ENCODE results near the gene SLC7A6OS. TPM values are rescaled to one million over a fixed set of nuclear protein-coding genes. Genes with fewer than 3 reads are reported as not detected.

SLC7A6OS gene
- polyA plus RNA-seq, 1 donor (not counting 4 experiments of a cell fraction or from before 2014, with no cell fraction given): 12.6 TPM

DNA sequence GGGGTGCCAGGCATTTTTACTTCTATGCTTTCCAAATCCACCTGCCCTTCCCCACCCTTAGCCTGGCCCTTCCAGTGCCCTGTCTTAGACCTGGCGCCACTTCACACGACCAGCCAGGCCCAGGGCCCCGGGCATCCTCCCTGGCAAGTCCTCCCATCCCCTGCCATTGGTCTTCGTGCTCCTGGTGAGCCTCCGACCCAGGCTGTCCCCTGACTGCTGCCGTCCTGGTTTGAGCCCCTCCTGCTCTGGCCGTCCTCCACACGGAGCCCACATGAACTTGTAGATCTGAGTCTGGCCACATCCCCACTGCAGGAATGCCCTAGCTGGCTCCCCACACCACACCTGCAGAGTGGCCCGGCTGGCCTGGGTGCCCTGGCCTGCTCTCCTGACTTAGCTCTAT, 44.1 kb upstream of the SLC7A6OS start:
- no peak overlapping the region for H3K27ac ChIP-seq (ENCODE audit: control insufficient read depth, insufficient read depth, low read length)
- peaks cover 3% of the 10 kb centered on the region for H3K4me1 ChIP-seq (ENCODE audit: control insufficient read depth, extremely low read depth, insufficient read depth, low read length)
- H3K4me2 ChIP-seq (ENCODE audit: control insufficient read depth, extremely low read depth, insufficient read depth, low read depth, low read length): no peak overlapping the region
- H3K79me2 ChIP-seq (ENCODE audit: control insufficient read depth, insufficient read depth, low read length): no peaks in the 10 kb centered on the region
- no peak overlapping the region for H2AFZ ChIP-seq (ENCODE audit: control insufficient read depth, low read length)
- peaks cover 7 to 18% of the 10 kb centered on the region in 2 experiments for H3K36me3 ChIP-seq (ENCODE audit: control insufficient read depth in 2 of 2, extremely low read depth in 1 of 2, insufficient read depth in 2 of 2, low read length in 2 of 2)
- FAIRE-seq: no peak
- TF ChIP-seq, protein P1, sequence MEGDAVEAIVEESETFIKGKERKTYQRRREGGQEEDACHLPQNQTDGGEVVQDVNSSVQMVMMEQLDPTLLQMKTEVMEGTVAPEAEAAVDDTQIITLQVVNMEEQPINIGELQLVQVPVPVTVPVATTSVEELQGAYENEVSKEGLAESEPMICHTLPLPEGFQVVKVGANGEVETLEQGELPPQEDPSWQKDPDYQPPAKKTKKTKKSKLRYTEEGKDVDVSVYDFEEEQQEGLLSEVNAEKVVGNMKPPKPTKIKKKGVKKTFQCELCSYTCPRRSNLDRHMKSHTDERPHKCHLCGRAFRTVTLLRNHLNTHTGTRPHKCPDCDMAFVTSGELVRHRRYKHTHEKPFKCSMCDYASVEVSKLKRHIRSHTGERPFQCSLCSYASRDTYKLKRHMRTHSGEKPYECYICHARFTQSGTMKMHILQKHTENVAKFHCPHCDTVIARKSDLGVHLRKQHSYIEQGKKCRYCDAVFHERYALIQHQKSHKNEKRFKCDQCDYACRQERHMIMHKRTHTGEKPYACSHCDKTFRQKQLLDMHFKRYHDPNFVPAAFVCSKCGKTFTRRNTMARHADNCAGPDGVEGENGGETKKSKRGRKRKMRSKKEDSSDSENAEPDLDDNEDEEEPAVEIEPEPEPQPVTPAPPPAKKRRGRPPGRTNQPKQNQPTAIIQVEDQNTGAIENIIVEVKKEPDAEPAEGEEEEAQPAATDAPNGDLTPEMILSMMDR (optimal IDR thresholded peaks at IDR 0.05 in 1 of 3, IDR thresholded peaks at IDR 0.05 in 1 of 3, conservative IDR thresholded peaks at IDR 0.05 in 1 of 3; ENCODE audit: extremely low read depth in 1 of 3, insufficient read depth in 2 of 3, low read length in 3 of 3): no peak
- TF ChIP-seq EZH2 (IDR thresholded peaks at IDR 0.05; ENCODE audit: low read length): no peak
- H3K9me1 ChIP-seq (ENCODE audit: control insufficient read depth, extremely low read depth, insufficient read depth, low read length): no peaks in the 10 kb centered on the region
- no peak overlapping the region for H3K9ac ChIP-seq (ENCODE audit: control insufficient read depth, extremely low read depth, insufficient read depth, low read length)
- no peak for DNase-seq (ENCODE audit: low read depth, low spot score)
- H3K27me3 ChIP-seq (ENCODE audit: control insufficient read depth, extremely low read depth, insufficient read depth, low read length): no peaks in the 10 kb centered on the region
- H3K4me3 ChIP-seq (ENCODE audit: control insufficient read depth in 2 of 3, extremely low read depth in 1 of 3, insufficient read depth in 2 of 3, low read depth in 1 of 3, low read length in 3 of 3): no peak overlapping the region
- dilution Hi-C loops (cut with MboI; ENCODE audit: extremely low pct_ligation_motif_present, low sequenced_read_pairs): no loop called here
- no peaks in the 10 kb centered on the region for H3K9me3 ChIP-seq (ENCODE audit: control insufficient read depth, low read depth, low read length)
- no peaks in the 10 kb centered on the region for H4K20me1 ChIP-seq (ENCODE audit: control insufficient read depth, extremely low read depth, insufficient read depth, low read length)

DNA sequence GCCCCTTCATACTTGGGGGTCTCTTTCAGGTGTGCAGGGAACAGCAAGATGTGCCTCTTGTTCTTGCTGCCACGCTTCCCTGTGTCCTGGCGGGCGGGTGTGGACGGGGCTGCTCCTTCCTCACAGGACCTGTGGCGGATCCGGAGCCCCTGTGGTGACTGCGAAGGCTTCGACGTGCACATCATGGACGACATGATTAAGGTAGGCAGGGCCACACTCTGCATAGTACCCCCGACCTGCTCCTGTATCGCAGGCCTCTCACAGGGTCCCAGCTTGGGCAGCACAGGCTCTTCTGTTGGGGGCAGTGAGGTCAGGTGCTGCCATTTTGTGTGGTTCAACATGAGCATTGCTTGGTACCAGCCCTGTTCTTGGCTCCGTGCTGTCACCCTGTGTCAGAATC, 42.6 kb upstream of the SLC7A6OS start:
- H3K9me3 ChIP-seq (ENCODE audit: control insufficient read depth, low read depth, low read length): no peaks in the 10 kb centered on the region
- no peaks in the 10 kb centered on the region for H3K79me2 ChIP-seq (ENCODE audit: control insufficient read depth, insufficient read depth, low read length)
- H3K4me3 ChIP-seq (ENCODE audit: control insufficient read depth in 2 of 3, extremely low read depth in 1 of 3, insufficient read depth in 2 of 3, low read depth in 1 of 3, low read length in 3 of 3): no peak overlapping the region
- no peaks in the 10 kb centered on the region for H3K4me1 ChIP-seq (ENCODE audit: control insufficient read depth, extremely low read depth, insufficient read depth, low read length)
- no peaks in the 10 kb centered on the region for H3K9me1 ChIP-seq (ENCODE audit: control insufficient read depth, extremely low read depth, insufficient read depth, low read length)
- dilution Hi-C loops (cut with MboI; ENCODE audit: extremely low pct_ligation_motif_present, low sequenced_read_pairs): no loop called here
- H3K4me2 ChIP-seq (ENCODE audit: control insufficient read depth, extremely low read depth, insufficient read depth, low read depth, low read length): no peak overlapping the region
- FAIRE-seq (no peak), DNase-seq (ENCODE audit: low read depth, low spot score) (no peak)
- TF ChIP-seq EZH2 (IDR thresholded peaks at IDR 0.05; ENCODE audit: low read length): no peak
- H4K20me1 ChIP-seq (ENCODE audit: control insufficient read depth, extremely low read depth, insufficient read depth, low read length): no peaks in the 10 kb centered on the region
- no peak overlapping the region for H3K27ac ChIP-seq (ENCODE audit: control insufficient read depth, insufficient read depth, low read length)
- H2AFZ ChIP-seq (ENCODE audit: control insufficient read depth, low read length): no peak overlapping the region
- peaks cover 14 to 23% of the 10 kb centered on the region in 2 experiments for H3K36me3 ChIP-seq (ENCODE audit: control insufficient read depth in 2 of 2, extremely low read depth in 1 of 2, insufficient read depth in 2 of 2, low read length in 2 of 2)
- H3K9ac ChIP-seq (ENCODE audit: control insufficient read depth, extremely low read depth, insufficient read depth, low read length): no peak overlapping the region
- no peaks in the 10 kb centered on the region for H3K27me3 ChIP-seq (ENCODE audit: control insufficient read depth, extremely low read depth, insufficient read depth, low read length)

DNA sequence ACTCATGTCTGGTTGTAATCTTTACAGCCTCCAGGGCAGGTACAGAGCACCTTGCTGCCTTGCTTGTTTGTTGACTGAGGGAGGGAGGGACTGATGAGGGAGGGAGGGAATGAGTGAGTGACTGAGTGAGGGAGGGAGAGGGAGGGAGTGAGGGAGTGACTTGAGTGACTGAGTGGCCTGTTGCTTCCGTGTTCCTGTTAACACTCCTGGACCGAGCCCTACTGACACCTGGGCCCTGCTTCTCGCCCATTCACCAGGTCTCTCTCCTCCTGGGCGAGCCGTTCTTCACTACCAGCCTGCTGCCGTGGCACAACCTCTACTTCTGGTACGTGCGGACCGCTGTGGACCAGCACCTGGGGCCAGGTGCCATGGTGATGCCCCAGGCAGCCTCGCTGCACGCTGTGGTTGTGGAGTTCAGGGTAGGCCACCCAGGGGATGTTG, 41.3 kb upstream of the SLC7A6OS start:
- H3K27me3 ChIP-seq (ENCODE audit: control insufficient read depth, extremely low read depth, insufficient read depth, low read length): no peaks in the 10 kb centered on the region
- DNase-seq (ENCODE audit: low read depth, low spot score): no peak
- peaks cover 2% of the 10 kb centered on the region for H4K20me1 ChIP-seq (ENCODE audit: control insufficient read depth, extremely low read depth, insufficient read depth, low read length)
- H3K4me1 ChIP-seq (ENCODE audit: control insufficient read depth, extremely low read depth, insufficient read depth, low read length): peaks cover 4% of the 10 kb centered on the region
- TF ChIP-seq, protein P1 (optimal IDR thresholded peaks at IDR 0.05 in 1 of 3, IDR thresholded peaks at IDR 0.05 in 1 of 3, conservative IDR thresholded peaks at IDR 0.05 in 1 of 3; ENCODE audit: extremely low read depth in 1 of 3, insufficient read depth in 2 of 3, low read length in 3 of 3): no peak
- no peak for TF ChIP-seq EZH2 (IDR thresholded peaks at IDR 0.05; ENCODE audit: low read length)
- no peaks in the 10 kb centered on the region for H3K9me1 ChIP-seq (ENCODE audit: control insufficient read depth, extremely low read depth, insufficient read depth, low read length)
- no peak overlapping the region for H2AFZ ChIP-seq (ENCODE audit: control insufficient read depth, low read length)
- no peak overlapping the region for H3K9ac ChIP-seq (ENCODE audit: control insufficient read depth, extremely low read depth, insufficient read depth, low read length)
- H3K36me3 ChIP-seq (ENCODE audit: control insufficient read depth in 2 of 2, extremely low read depth in 1 of 2, insufficient read depth in 2 of 2, low read length in 2 of 2): peaks cover 24 to 26% of the 10 kb centered on the region in 2 experiments
- no peak overlapping the region for H3K4me3 ChIP-seq (ENCODE audit: control insufficient read depth in 2 of 3, extremely low read depth in 1 of 3, insufficient read depth in 2 of 3, low read depth in 1 of 3, low read length in 3 of 3)
- no peak overlapping the region for H3K4me2 ChIP-seq (ENCODE audit: control insufficient read depth, extremely low read depth, insufficient read depth, low read depth, low read length)
- no peak overlapping the region for H3K27ac ChIP-seq (ENCODE audit: control insufficient read depth, insufficient read depth, low read length)
- no peaks in the 10 kb centered on the region for H3K79me2 ChIP-seq (ENCODE audit: control insufficient read depth, insufficient read depth, low read length)
- dilution Hi-C loops (cut with MboI; ENCODE audit: extremely low pct_ligation_motif_present, low sequenced_read_pairs): no loop called here
- FAIRE-seq: no peak
- no peaks in the 10 kb centered on the region for H3K9me3 ChIP-seq (ENCODE audit: control insufficient read depth, low read depth, low read length)
